GM23338 (cell line): Measurements from ENCODE around the gene OPRM1. TPM values are rescaled to one million over a fixed set of nuclear protein-coding genes. Genes with fewer than 3 reads are reported as not detected.

Experiments
- ATAC-seq: fragments of 200-7000 bp; cut with Tn5 transposase; 3 replicates; pipeline ENCODE4 v1.9.1; 2020
- DNase-seq: peaks from one replicate; pipeline ENCODE4 v3.0.0-alpha.2; 2015; ENCODE audit warnings: low spot score
- H2AFZ ChIP-seq: fragments of 200-600 bp; sonication (generic); 2 replicates; pipeline ENCODE4 v1.8.0; 2016; ENCODE audit warnings: antibody characterized with exemption, mild to moderate bottlenecking, moderate library complexity
- H3F3A ChIP-seq: fragments of 200-600 bp; sonication (generic); replicated peaks from 2 replicates; pipeline ENCODE4 v1.8.0; 2017; ENCODE audit warnings: antibody characterized with exemption, mixed run types, low read depth
- H3K27ac ChIP-seq: fragments of 200-600 bp; sonication (generic); 2 replicates; pipeline ENCODE4 v1.6.1; 2016; ENCODE audit warnings: low read depth
- H3K27me3 ChIP-seq: fragments of 200-600 bp; sonication (generic); 2 replicates; pipeline ENCODE4 v1.8.0; 2016; ENCODE audit warnings: mild to moderate bottlenecking, mixed run types, moderate library complexity; ENCODE audit not compliant: insufficient read depth
- H3K36me3 ChIP-seq: fragments of 200-600 bp; sonication (generic); 2 replicates; pipeline ENCODE4 v1.8.0; 2016; ENCODE audit warnings: mild to moderate bottlenecking; ENCODE audit not compliant: insufficient read depth
- H3K4me1 ChIP-seq: fragments of 200-600 bp; sonication (generic); 2 replicates; pipeline ENCODE4 v1.8.0; 2016; ENCODE audit warnings: mild to moderate bottlenecking, moderate library complexity; ENCODE audit not compliant: insufficient read depth
- H3K4me2 ChIP-seq: fragments of 200-600 bp; sonication (generic); 2 replicates; pipeline ENCODE4 v1.7.1; 2017; ENCODE audit warnings: mixed run types
- H3K4me3 ChIP-seq: fragments of 200-600 bp; sonication (generic); 2 replicates; pipeline ENCODE4 v1.6.1; 2016; ENCODE audit warnings: mixed run types
- H3K79me2 ChIP-seq: fragments of 200-600 bp; sonication (generic); replicated peaks from 2 replicates; pipeline ENCODE4 v1.8.0; 2017; ENCODE audit warnings: mild to moderate bottlenecking; ENCODE audit not compliant: insufficient read depth
- H3K9me2 ChIP-seq: fragments of 200-600 bp; sonication (generic); 2 replicates; pipeline ENCODE4 v1.8.0; 2017; ENCODE audit not compliant: insufficient read depth
- H4K20me1 ChIP-seq: fragments of 200-600 bp; sonication (generic); replicated peaks from 2 replicates; pipeline ENCODE4 v1.8.0; 2017; ENCODE audit warnings: mild to moderate bottlenecking; ENCODE audit not compliant: insufficient read depth
- H3K27ac Mint-ChIP-seq: 2 replicates; pipeline ENCODE4 v1.8.0; 2020; ENCODE audit warnings: inconsistent platforms, mild to moderate bottlenecking, moderate library complexity, mixed read lengths
- H3K27me3 Mint-ChIP-seq: 3 replicates; pipeline ENCODE4 v1.8.0; 2022; ENCODE audit warnings: low read depth, mild to moderate bottlenecking, moderate library complexity, mixed read lengths, inconsistent platforms; ENCODE audit not compliant: insufficient read depth, poor library complexity
- H3K36me3 Mint-ChIP-seq: 3 replicates; pipeline ENCODE4 v1.8.0; 2021; ENCODE audit warnings: low read depth, mild to moderate bottlenecking, inconsistent platforms, moderate library complexity, mixed read lengths
- H3K4me1 Mint-ChIP-seq: 3 replicates; pipeline ENCODE4 v1.8.0; 2020; ENCODE audit warnings: mild to moderate bottlenecking, inconsistent platforms, mixed read lengths
- H3K4me3 Mint-ChIP-seq: 3 replicates; pipeline ENCODE4 v1.8.0; 2021; ENCODE audit warnings: moderate library complexity, mild to moderate bottlenecking, inconsistent platforms, mixed read lengths
- H3K9me3 Mint-ChIP-seq: 3 replicates; pipeline ENCODE4 v1.8.0; 2020; ENCODE audit warnings: moderate library complexity, mild to moderate bottlenecking, inconsistent platforms, mixed read lengths
- CREB1 ChIP-seq: fragments of 250-450 bp; sonication (Bioruptor Pico); IDR thresholded peaks from 2 replicates; pipeline ENCODE4 v1.5.0; 2020; ENCODE audit warnings: low read depth, mild to moderate bottlenecking, moderate library complexity
- ETS1 ChIP-seq: IDR thresholded peaks from 2 replicates; pipeline ENCODE4 v1.6.1; 2016; ENCODE audit warnings: antibody characterized with exemption
- EZH2 ChIP-seq: fragments of 200-600 bp; sonication (generic); IDR thresholded peaks from one replicate; pipeline ENCODE4 v1.8.0; 2017; ENCODE audit warnings: antibody characterized with exemption, mild to moderate bottlenecking, low read depth; ENCODE audit not compliant: unreplicated experiment
- EZH2phosphoT487 ChIP-seq: fragments of 200-600 bp; sonication (generic); IDR thresholded peaks from one replicate; pipeline ENCODE4 v1.8.1; 2018; ENCODE audit warnings: antibody characterized with exemption; ENCODE audit not compliant: unreplicated experiment
- JUNB ChIP-seq: IDR thresholded peaks from one replicate; pipeline ENCODE4 v1.6.1; 2016; ENCODE audit warnings: antibody characterized with exemption; ENCODE audit not compliant: unreplicated experiment
- NANOG ChIP-seq: IDR thresholded peaks from 2 replicates; pipeline ENCODE4 v1.6.1; 2016; ENCODE audit warnings: antibody characterized with exemption, borderline replicate concordance
- POLR2AphosphoS5 ChIP-seq: IDR thresholded peaks from 2 replicates; pipeline ENCODE4 v1.6.1; 2016; ENCODE audit warnings: antibody characterized with exemption, low read depth
- REST ChIP-seq: IDR thresholded peaks from one replicate; pipeline ENCODE4 v1.6.1; 2018; ENCODE audit warnings: antibody characterized with exemption; ENCODE audit not compliant: unreplicated experiment
- STAT1 ChIP-seq: IDR thresholded peaks from one replicate; pipeline ENCODE4 v1.6.1; 2016; ENCODE audit warnings: antibody characterized with exemption; ENCODE audit not compliant: unreplicated experiment
- ZNF114 ChIP-seq: fragments of 250-450 bp; sonication (Bioruptor Pico); IDR thresholded peaks from 2 replicates; pipeline ENCODE4 v1.5.0; 2020; ENCODE audit warnings: mild to moderate bottlenecking, moderate library complexity
- ZNF331 ChIP-seq: fragments of 250-450 bp; sonication (Bioruptor Pico); IDR thresholded peaks from 2 replicates; pipeline ENCODE4 v1.5.0; 2020; ENCODE audit warnings: low read depth, mild to moderate bottlenecking, moderate library complexity
- polyA plus RNA-seq: library from polyadenylated mRNA; unstranded; fragments of >200 nt; fragmentation: Nextera tagmentation; extraction: Ambion mirVana; gene quantifications from 2 replicates; pipeline ENCODE4 v1.2.1, GENCODE V29; 2016
- total RNA-seq: library from RNA; depleted of rRNA; stranded (reverse); fragments of >200 nt; shearing (Covaris generic); gene quantifications from 2 replicates; pipeline ENCODE4 v1.2.3, GENCODE V29; 2014
- TF ChIP-seq, protein P1 (sequence below), 2 experiments: fragments of 200-600 bp in 1 of 2; sonication (generic) in 1 of 2; conservative IDR thresholded peaks; 2 replicates each; pipeline versions ENCODE4 v1.5.1 to v1.6.1; 2016 to 2017; ENCODE audit warnings: antibody characterized with exemption in 2 of 2, low read depth in 2 of 2, mild to moderate bottlenecking in 2 of 2, moderate library complexity in 1 of 2

OPRM1 gene
- total and polyA plus RNA-seq, 2 experiments from 2014 or later, result 0.52 TPM; not detected in 1

DNA sequence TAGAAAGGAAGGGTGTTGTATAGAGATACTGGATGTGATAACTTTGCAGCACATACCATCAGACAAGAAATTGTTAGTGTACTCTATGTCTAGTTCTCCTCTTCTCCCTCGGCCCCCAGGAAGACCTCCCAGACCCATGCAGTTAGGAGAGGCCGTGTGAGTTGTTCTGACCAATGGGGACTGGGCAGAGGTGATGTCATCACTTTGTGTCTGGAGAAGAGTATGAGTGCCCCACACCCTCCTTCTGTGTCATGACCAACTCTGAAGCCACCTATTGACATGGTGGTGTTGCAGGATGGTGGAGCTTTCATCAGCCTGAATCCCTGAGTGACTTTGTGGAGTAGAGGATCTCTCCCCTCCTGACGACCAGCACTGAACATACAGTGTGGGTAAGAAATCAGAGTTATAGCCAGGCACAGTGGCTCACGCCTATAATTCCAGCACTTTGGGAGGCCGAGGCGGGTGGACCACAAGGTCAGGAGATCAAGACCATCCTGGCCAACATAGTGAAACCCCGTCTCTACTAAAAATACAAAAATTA is 245.3 kb downstream of the OPRM1 start (continued):
- TF ChIP-seq, protein P1, sequence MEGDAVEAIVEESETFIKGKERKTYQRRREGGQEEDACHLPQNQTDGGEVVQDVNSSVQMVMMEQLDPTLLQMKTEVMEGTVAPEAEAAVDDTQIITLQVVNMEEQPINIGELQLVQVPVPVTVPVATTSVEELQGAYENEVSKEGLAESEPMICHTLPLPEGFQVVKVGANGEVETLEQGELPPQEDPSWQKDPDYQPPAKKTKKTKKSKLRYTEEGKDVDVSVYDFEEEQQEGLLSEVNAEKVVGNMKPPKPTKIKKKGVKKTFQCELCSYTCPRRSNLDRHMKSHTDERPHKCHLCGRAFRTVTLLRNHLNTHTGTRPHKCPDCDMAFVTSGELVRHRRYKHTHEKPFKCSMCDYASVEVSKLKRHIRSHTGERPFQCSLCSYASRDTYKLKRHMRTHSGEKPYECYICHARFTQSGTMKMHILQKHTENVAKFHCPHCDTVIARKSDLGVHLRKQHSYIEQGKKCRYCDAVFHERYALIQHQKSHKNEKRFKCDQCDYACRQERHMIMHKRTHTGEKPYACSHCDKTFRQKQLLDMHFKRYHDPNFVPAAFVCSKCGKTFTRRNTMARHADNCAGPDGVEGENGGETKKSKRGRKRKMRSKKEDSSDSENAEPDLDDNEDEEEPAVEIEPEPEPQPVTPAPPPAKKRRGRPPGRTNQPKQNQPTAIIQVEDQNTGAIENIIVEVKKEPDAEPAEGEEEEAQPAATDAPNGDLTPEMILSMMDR (conservative IDR thresholded peaks at IDR 0.05; ENCODE audit: low read depth in 2 of 2), result no peak
- TF ChIP-seq ZNF331 (CRISPR knock-in tag) (no peak), JUNB (no peak), POLR2AphosphoS5 (no peak), NANOG (no peak), EZH2phosphoT487 (no peak), EZH2 (no peak), CREB1 (no peak), REST (no peak), ZNF114 (CRISPR knock-in tag) (no peak), ETS1 (no peak), STAT1 (no peak)

- no peak for DNase-seq
- no peak overlapping the region for H3K4me2 ChIP-seq
- no peaks in the 10 kb centered on the region for H3K27me3 ChIP-seq
- no peaks in the 10 kb centered on the region for H3K36me3 ChIP-seq
- H3K27ac ChIP-seq, result no peak overlapping the region
- H4K20me1 ChIP-seq, result no peaks in the 10 kb centered on the region
- no peak overlapping the region for H3K4me3 ChIP-seq
- Mint-ChIP-seq H3K27me3 (no peaks in the 10 kb centered on the region), H3K4me1 (no peaks in the 10 kb centered on the region), H3K36me3 (no peaks in the 10 kb centered on the region), H3K27ac (no peak overlapping the region), H3K9me3 (peaks cover 3% of the 10 kb centered on the region; the same call in 2 of the 3 replicates), H3K4me3 (no peak overlapping the region)
- no peak for ATAC-seq
- no peaks in the 10 kb centered on the region for H3K79me2 ChIP-seq
- H2AFZ ChIP-seq, result no peak overlapping the region
- H3K4me1 ChIP-seq, result no peaks in the 10 kb centered on the region; the same call in 1 of the 2 replicates
- H3K9me2 ChIP-seq, result no peaks in the 10 kb centered on the region
- H3F3A ChIP-seq, result no peaks in the 10 kb centered on the region
- TF ChIP-seq POLR2AphosphoS5 (no peak), REST (no peak), ZNF114 (CRISPR knock-in tag) (no peak), ZNF331 (CRISPR knock-in tag) (no peak)
Measured at GRCh38 chr6:154285826-154286225, 246.8 kb downstream of the OPRM1 start.
